GM12878 (cell line): ENCODE data around the gene EMC6. TPM values are rescaled to one million over a fixed set of nuclear protein-coding genes. Genes with fewer than 3 reads are reported as not detected.
A peak's percentile ranks its signal among the peaks of the same experiment; 100 is the strongest.

Experiments
- ATAC-seq: fragments of 200-7000 bp; cut with Tn5 transposase; 3 replicates; pipeline ENCODE4 v1.9.1; 2020; ENCODE audit warnings: mild to moderate bottlenecking, moderate library complexity
- Bru-seq: library from RNA; stranded (reverse); fragments of 400-500 nt; gene quantifications from one replicate; lab custom pipeline; 2021; lab: Mats Ljungman, UMichigan
- BruChase-seq, 2 experiments: library from RNA; stranded (reverse); fragments of 400-500 nt; gene quantifications; one replicate each; lab custom pipeline; 2021; lab: Mats Ljungman, UMichigan
- BruUV-seq: library from RNA; stranded (reverse); fragments of 400-500 nt; replicated peaks from 2 replicates; lab custom pipeline; 2021; lab: Mats Ljungman, UMichigan
- CTCF ChIA-PET: fragments of 300-600 bp; sonication (Branson Sonifier 250); formaldehyde crosslinking; extraction: SDS; loops from one replicate; lab custom pipeline; 2021; ENCODE audit warnings: inconsistent platforms; lab: Yijun Ruan, JAX
- POLR2A ChIA-PET: fragments of 350-600 bp; formaldehyde crosslinking; extraction: SDS; loops from one replicate; lab custom pipeline; 2021; ENCODE audit warnings: inconsistent platforms; lab: Charles Lee
- RAD21 ChIA-PET: fragments of 300-600 bp; sonication (Branson Sonifier 250); formaldehyde crosslinking; loops from one replicate; lab custom pipeline; 2023; ENCODE audit warnings: antibody characterized with exemption; ENCODE audit not compliant: unreplicated experiment; lab: Charles Lee
- SMC1A ChIA-PET: fragments of 300-600 bp; sonication (Branson Sonifier 250); formaldehyde crosslinking; loops from one replicate; lab custom pipeline; 2023; ENCODE audit not compliant: unreplicated experiment, uncharacterized antibody; lab: Charles Lee
- DNase-seq: peaks from one replicate; pipeline ENCODE4 v3.0.0-alpha.2; 2011; ENCODE audit warnings: low read depth, low spot score
- FAIRE-seq: peaks from 3 replicates; lab custom pipeline; 2011; peaks lifted over from hg19 to GRCh38; lab: Jason Lieb, UNC
- H2AFZ ChIP-seq: 2 replicates; pipeline ENCODE4 v1.6.0; 2011; ENCODE audit warnings: low read depth, low read length, control low read depth; ENCODE audit not compliant: control insufficient read depth
- H3K27ac ChIP-seq: 2 replicates; pipeline ENCODE4 v1.5.1; 2011; ENCODE audit warnings: control low read depth; ENCODE audit not compliant: control insufficient read depth, insufficient read depth
- H3K27me3 ChIP-seq, 2 experiments: replicated peaks in 1 of 2; 2 replicates each; pipeline versions ENCODE4 v1.6.0 to v1.6.1; 2011; ENCODE audit warnings: low read length in 1 of 2; ENCODE audit not compliant: control insufficient read depth in 2 of 2, insufficient read depth in 2 of 2
- H3K36me3 ChIP-seq, 2 experiments: 2 replicates each; pipeline ENCODE4 v1.5.1; 2011; ENCODE audit warnings: low read length in 1 of 2; ENCODE audit not compliant: control insufficient read depth in 2 of 2, insufficient read depth in 2 of 2
- H3K4me1 ChIP-seq: 2 replicates; pipeline ENCODE4 v1.6.1; 2011; ENCODE audit warnings: mild to moderate bottlenecking, low read length, moderate library complexity, mixed read lengths; ENCODE audit not compliant: control insufficient read depth, insufficient read depth
- H3K4me2 ChIP-seq: 2 replicates; pipeline ENCODE4 v1.6.0; 2011; ENCODE audit warnings: control low read depth; ENCODE audit not compliant: control insufficient read depth, insufficient read depth
- H3K4me3 ChIP-seq: fragments of 200-600 bp; sonication (generic); 2 replicates; pipeline ENCODE4 v1.5.1; 2016
- H3K79me2 ChIP-seq: 2 replicates; pipeline ENCODE4 v1.6.0; 2011; ENCODE audit warnings: low read length; ENCODE audit not compliant: control insufficient read depth, insufficient read depth
- H3K9ac ChIP-seq: 2 replicates; pipeline ENCODE4 v1.8.0; 2011; ENCODE audit warnings: low read length, control low read depth, mixed read lengths; ENCODE audit not compliant: control insufficient read depth, insufficient read depth
- H3K9me3 ChIP-seq: replicated peaks from 3 replicates; pipeline ENCODE4 v1.5.1; 2011; ENCODE audit warnings: mild to moderate bottlenecking, low read length; ENCODE audit not compliant: control insufficient read depth, insufficient read depth
- H4K20me1 ChIP-seq: 2 replicates; pipeline ENCODE4 v1.6.0; 2011; ENCODE audit not compliant: control insufficient read depth, insufficient read depth
- BCL3 ChIP-seq: IDR thresholded peaks from 2 replicates; pipeline ENCODE4 v1.6.1; 2011; ENCODE audit warnings: borderline replicate concordance, low read depth, mild to moderate bottlenecking, moderate library complexity, low read length; ENCODE audit not compliant: insufficient read depth, poor library complexity, severe bottlenecking
- CHD2 ChIP-seq: IDR thresholded peaks from 2 replicates; pipeline ENCODE4 v1.6.1; 2011; ENCODE audit warnings: low read depth, low read length, improper control_type of control experiment, borderline replicate concordance
- CHD4 ChIP-seq: fragments of 200-600 bp; sonication (generic); IDR thresholded peaks from 2 replicates; pipeline ENCODE4 v1.6.1; 2016; ENCODE audit warnings: mild to moderate bottlenecking
- EGR1 ChIP-seq, 2 experiments: IDR thresholded peaks; 1 replicate in 1 of 2; 2 replicates in 1 of 2; pipeline ENCODE4 v1.6.1; 2011 to 2012; ENCODE audit warnings: low read depth in 2 of 2, low read length in 2 of 2, borderline replicate concordance in 1 of 2, mild to moderate bottlenecking in 1 of 2, moderate library complexity in 1 of 2
- JUND ChIP-seq: IDR thresholded peaks from 2 replicates; pipeline ENCODE4 v1.6.1; 2012; ENCODE audit warnings: low read depth, mild to moderate bottlenecking, low read length, improper control_type of control experiment, moderate library complexity
- KLF5 ChIP-seq: fragments of 450-650 bp; IDR thresholded peaks from 2 replicates; pipeline ENCODE4 v1.6.1; 2014; ENCODE audit warnings: mild to moderate bottlenecking; ENCODE audit not compliant: partially characterized antibody
- PAX5 ChIP-seq: IDR thresholded peaks from 2 replicates; pipeline ENCODE4 v1.6.1; 2011; ENCODE audit warnings: low read depth, low read length, borderline replicate concordance
- PAX8 ChIP-seq: fragments of 450-650 bp; IDR thresholded peaks from 2 replicates; pipeline ENCODE4 v1.6.1; 2017; ENCODE audit warnings: mild to moderate bottlenecking, moderate library complexity
- PML ChIP-seq: IDR thresholded peaks from 2 replicates; pipeline ENCODE4 v1.6.1; 2012; ENCODE audit warnings: low read length, inconsistent platforms
- POLR2AphosphoS2 ChIP-seq: IDR thresholded peaks from 2 replicates; pipeline ENCODE4 v1.6.1; 2011; ENCODE audit warnings: low read depth, mild to moderate bottlenecking, low read length, improper control_type of control experiment, moderate library complexity
- SIN3A ChIP-seq: IDR thresholded peaks from 2 replicates; pipeline ENCODE4 v1.6.1; 2012; ENCODE audit warnings: low read depth, low read length, improper control_type of control experiment
- WGBS: methylation state at CpG from one replicate; pipeline ENCODE4 v1.1.6; 2016; ENCODE audit warnings: low lambda C conversion rate; ENCODE audit not compliant: insufficient replicate concordance, insufficient coverage; ENCODE audit errors: missing lambda C conversion rate; 5-methylcytosine and 5-hydroxymethylcytosine counted together
- in situ Hi-C: fragments of 300-500 bp; cut with MboI; formaldehyde crosslinking; loops from 9 replicates; pipeline ENCODE4 v1.14.3; 2018; ENCODE audit warnings: mixed read lengths
- intact Hi-C: fragments of 100-400 bp; cut with micrococcal nuclease; formaldehyde crosslinking; loops from one replicate; pipeline ENCODE4 v1.14.2; 2022; ENCODE audit not compliant: unreplicated experiment
- long read RNA-seq, 2 experiments: library from polyadenylated mRNA; unstranded; transcript quantifications; one replicate each; pipeline ENCODE4 v2.0.0, GENCODE V29; 2019 to 2020
- polyA minus RNA-seq, 3 experiments: library from RNA; depleted of rRNA, polyadenylated mRNA; stranded (reverse); fragments of >200 nt; gene quantifications; 2 replicates each; pipeline ENCODE4 v1.2.3, GENCODE V29; 2011
- polyA plus RNA-seq, 11 experiments: library from polyadenylated mRNA; depleted of rRNA in 4 of 11; unstranded in 6 of 11; stranded (reverse) in 5 of 11; fragments of >200 nt; fragmentation: Nextera tagmentation in 4 of 11; fragmentation: Illumina TruSeq in 1 of 11; extraction: Ambion mirVana in 4 of 11; extraction: Trizol in 1 of 11; gene quantifications; 1 replicate in 1 of 11; 2 replicates in 10 of 11; pipeline versions ENCODE4 v1.2.1 to v1.2.3, GENCODE V29; 2011 to 2016; ENCODE audit warnings: inconsistent platforms in 2 of 11, missing spikeins in 2 of 11, low read depth in 1 of 11
- total RNA-seq, 4 experiments: library from RNA; depleted of rRNA in 3 of 4; stranded (reverse); fragments of >200 nt in 3 of 4; fragmentation: Illumina TruSeq in 1 of 4; extraction: Trizol in 1 of 4; gene quantifications; 2 replicates each; pipeline versions ENCODE4 v1.2.1 to v1.2.3, GENCODE V29; 2013 to 2021
- TF ChIP-seq, protein P1 (sequence below): fragments of 450-650 bp; IDR thresholded peaks from 2 replicates; pipeline ENCODE4 v1.6.1; 2016; ENCODE audit warnings: mild to moderate bottlenecking

Gene EMC6
- 5.7 and 5.8 TPM in 2 replicates for total RNA-seq (2013; cell fraction: nucleolus; rRNA removed)
- 24.5 and 37.3 TPM in 2 replicates for total RNA-seq (2014; rRNA removed)
- total RNA-seq (2014; rRNA removed; fragmentation: Illumina TruSeq; extraction: Trizol), result 28.3 and 34.5 TPM in 2 replicates
- total RNA-seq (2021), result 63.6 and 64.2 TPM in 2 replicates
- polyA plus RNA-seq (2011; ENCODE audit: low read depth), result 42.5 TPM
- 20.0 and 28.8 TPM in 2 replicates for polyA plus RNA-seq (2011; rRNA removed)
- 57.3 and 89.4 TPM in 2 replicates for polyA plus RNA-seq (2011; cell fraction: cytosol; rRNA removed)
- polyA plus RNA-seq (2011; cell fraction: nucleus; rRNA removed), result 24.3 and 28.1 TPM in 2 replicates
- 41.1 and 48.2 TPM in 2 replicates for polyA plus RNA-seq (2012)
- 11.1 and 27.6 TPM in 2 replicates for polyA plus RNA-seq (2014; fragmentation: Illumina TruSeq; extraction: Trizol)
- polyA plus RNA-seq (2014; fragmentation: Nextera tagmentation; extraction: Ambion mirVana), result 10 to 100 TPM in 1 of 2 experiments, 1 to 10 TPM in 1; 5.1 to 32.2 TPM
- polyA plus RNA-seq (2014; rRNA removed), result 162 and 165 TPM in 2 replicates
- polyA plus RNA-seq (2016; fragmentation: Nextera tagmentation; extraction: Ambion mirVana), result 100 to 1,000 TPM; 170 to 172 TPM
- polyA minus RNA-seq (2011; rRNA and poly(A)+ RNA removed), result 2.9 and 8.0 TPM in 2 replicates
- polyA minus RNA-seq (2011; cell fraction: cytosol; rRNA and poly(A)+ RNA removed), result 9.9 and 16.2 TPM in 2 replicates
- 8.7 and 14.6 TPM in 2 replicates for polyA minus RNA-seq (2011; cell fraction: nucleus; rRNA and poly(A)+ RNA removed)
- Bru-seq, nascent RNA, result percentile 92 among the genes with signal in this experiment
- BruChase-seq, experiment 1, labeled RNA remaining after a 6-hour chase, result percentile 98 among the genes with signal in this experiment
- BruChase-seq, experiment 2, labeled RNA remaining after a 2-hour chase, result percentile 98 among the genes with signal in this experiment
- long read RNA-seq, experiment 1, transcript EMC6-202 (2 exons, 762 nt), result minor isoform, 6 of 73 reads
- long read RNA-seq, experiment 1, transcript EMC6-201 (2 exons, 653 nt), result major isoform, 63 of 73 reads
- long read RNA-seq, experiment 1, partial matches to known transcripts, result 0 of 73 reads
- long read RNA-seq, experiment 1, other reads (novel, unspliced or antisense), result 4 of 73 reads
- long read RNA-seq, experiment 2, transcript EMC6-201 (2 exons, 653 nt), result major isoform, 84 of 101 reads
- long read RNA-seq, experiment 2, transcript EMC6-202 (2 exons, 762 nt), result minor isoform, 11 of 101 reads
- long read RNA-seq, experiment 2, partial matches to known transcripts, result 0 of 101 reads
- long read RNA-seq, experiment 2, other reads (novel, unspliced or antisense), result 6 of 101 reads

DNA sequence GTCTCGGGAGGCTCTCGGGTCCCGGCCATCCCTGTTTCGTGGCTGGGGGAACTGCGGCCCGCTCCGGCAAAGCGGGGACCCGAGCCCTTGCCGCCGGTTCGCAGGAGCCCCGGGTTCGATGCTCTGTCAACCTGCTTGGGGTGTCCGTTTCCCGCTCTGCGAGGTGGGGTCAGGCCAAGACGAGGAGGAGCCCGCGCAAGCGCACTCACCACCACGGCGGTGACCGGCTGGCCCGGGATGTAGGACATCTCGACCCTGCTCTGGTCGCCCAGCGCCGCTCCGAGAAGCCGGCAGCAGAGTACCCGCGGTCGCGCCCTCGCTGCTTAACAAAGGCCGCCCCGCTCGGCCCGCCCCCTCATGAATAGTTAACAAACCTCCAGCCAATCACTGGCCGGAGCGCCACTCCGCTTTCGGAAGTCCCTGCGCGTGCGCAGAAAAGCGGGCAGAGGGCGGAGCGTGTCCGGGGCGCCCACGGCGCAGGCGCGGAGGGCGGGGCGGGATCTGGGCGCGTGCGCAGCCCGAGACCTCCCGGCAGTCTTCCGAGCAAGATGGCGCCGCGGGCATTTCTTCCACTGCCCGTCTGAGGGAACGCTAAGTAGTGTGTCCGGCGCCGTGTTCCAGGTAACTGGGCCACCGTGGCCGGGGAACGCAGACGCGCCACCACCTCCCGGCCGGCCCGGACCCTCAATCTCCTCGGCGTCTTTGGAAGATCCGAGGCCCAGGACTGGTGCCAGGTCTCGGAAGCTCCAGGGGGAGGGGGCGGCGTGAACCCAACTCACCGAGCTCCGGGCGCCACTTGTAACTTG lies at the start of gene EMC6, which contains the start of gene TAX1BP3:
TSS of gene EMC6 (plus strand) at position 534 of the 806 bp plus-strand sequence. CDS start 335 bp downstream, outside the sequence.
TSS of gene TAX1BP3 (minus strand) at position 300 of the 806 bp plus-strand sequence. CDS start at position 248, 52 bp downstream.
- BruUV-seq, result no TSS peak
- peak; percentile 76; the same call in 1 of the 2 replicates for TF ChIP-seq SIN3A
- TF ChIP-seq KLF5, result no peak
- TF ChIP-seq, protein P1, sequence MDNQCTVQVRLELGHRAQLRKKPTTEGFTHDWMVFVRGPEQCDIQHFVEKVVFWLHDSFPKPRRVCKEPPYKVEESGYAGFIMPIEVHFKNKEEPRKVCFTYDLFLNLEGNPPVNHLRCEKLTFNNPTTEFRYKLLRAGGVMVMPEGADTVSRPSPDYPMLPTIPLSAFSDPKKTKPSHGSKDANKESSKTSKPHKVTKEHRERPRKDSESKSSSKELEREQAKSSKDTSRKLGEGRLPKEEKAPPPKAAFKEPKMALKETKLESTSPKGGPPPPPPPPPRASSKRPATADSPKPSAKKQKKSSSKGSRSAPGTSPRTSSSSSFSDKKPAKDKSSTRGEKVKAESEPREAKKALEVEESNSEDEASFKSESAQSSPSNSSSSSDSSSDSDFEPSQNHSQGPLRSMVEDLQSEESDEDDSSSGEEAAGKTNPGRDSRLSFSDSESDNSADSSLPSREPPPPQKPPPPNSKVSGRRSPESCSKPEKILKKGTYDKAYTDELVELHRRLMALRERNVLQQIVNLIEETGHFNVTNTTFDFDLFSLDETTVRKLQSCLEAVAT, result no peak
- TF ChIP-seq POLR2AphosphoS2, result peak; percentile 90
- TF ChIP-seq PAX8, result no peak
- TF ChIP-seq PML, result peak; percentile 73
- TF ChIP-seq CHD4, result no peak
- TF ChIP-seq PAX5, result 0 out of 2 replicates have a peak, but pooled peaks have one; percentile 51
- TF ChIP-seq BCL3, result peak; percentile 8
- peak; percentile 43; the same call in 1 of the 2 replicates for TF ChIP-seq CHD2
- no peak for TF ChIP-seq JUND
- TF ChIP-seq EGR1 (IDR thresholded peaks at IDR 0.05; ENCODE audit: borderline replicate concordance in 1 of 2, low read depth in 2 of 2, low read length in 2 of 2), result peak in 1 of 2 experiments; percentile 55; a peak in 2 of 3 replicates

More for the DNA sequence above, at the start of gene EMC6, which contains the start of gene TAX1BP3:
- Histone ChIP-seq H2AFZ (peak within 1 kb of the TSS; percentile 96), H3K27ac (peak within 1 kb of the TSS; percentile 86), H4K20me1 (no peaks in the 10 kb centered on the region), H3K9ac (peak within 1 kb of the TSS; percentile 98), H3K9me3 (no peaks in the 10 kb centered on the region), H3K4me1 (peaks cover 8% of the 10 kb centered on the region), H3K4me2 (peak within 1 kb of the TSS; percentile 99), H3K36me3 (no peaks in the 10 kb centered on the region), H3K79me2 (peaks cover 20% of the 10 kb centered on the region), H3K27me3 (no peaks in the 10 kb centered on the region), H3K4me3 (peak within 1 kb of the TSS; percentile 84)
- SMC1A ChIA-PET, result no interaction called here
- peak; percentile 96 for FAIRE-seq
- peak; percentile 86 for DNase-seq
- peak; percentile 97 for ATAC-seq
- 1% methylated on average over 87 of the region's 89 CpGs for WGBS
- in situ Hi-C loops (no loop called here), intact Hi-C loops (loop anchor here (10.0 kb wide), 1 partner anchor 114 kb away; the partner anchor contains the start of gene TRPV3)
- POLR2A ChIA-PET, result interaction anchor here (0.6 kb wide), 1 partner anchor 67 kb away, joined by 3 read pairs; no protein-coding TSS in a partner anchor
- RAD21 ChIA-PET, result interaction anchor here (0.6 kb wide), 1 partner anchor 92 kb away, joined by 3 read pairs; no protein-coding TSS in a partner anchor
- CTCF ChIA-PET, result interaction anchor here (1.0 kb wide), 1 partner anchor 32 kb away, joined by 4 read pairs; the partner anchor contains the start of genes CTNS and SHPK
